H1 (cell line): Measurements from ENCODE around the gene KLHL3.

Experiments used
- EP300 ChIP-seq, 2 experiments: IDR thresholded peaks; 1 replicate in 1 of 2; 2 replicates in 1 of 2; pipeline ENCODE4 v1.6.1; 2011 to 2012; ENCODE audit warnings: low read depth in 2 of 2, low read length in 2 of 2, mild to moderate bottlenecking in 2 of 2, borderline replicate concordance in 1 of 2, inconsistent platforms in 1 of 2, moderate library complexity in 1 of 2
- EZH2 ChIP-seq: fragments of 200-600 bp; sonication (generic); IDR thresholded peaks from 2 replicates; pipeline ENCODE4 v1.7.1; 2012; ENCODE audit warnings: low read depth, mild to moderate bottlenecking, moderate library complexity, low read length, inconsistent platforms; ENCODE audit not compliant: severe bottlenecking
- GTF2F1 ChIP-seq: IDR thresholded peaks from 2 replicates; pipeline ENCODE4 v1.6.1; 2012; ENCODE audit warnings: low read depth, low read length, improper control_type of control experiment, borderline replicate concordance
- POLR2A ChIP-seq, 2 experiments: IDR thresholded peaks; 1 replicate in 1 of 2; 2 replicates in 1 of 2; pipeline ENCODE4 v1.6.1; 2011; ENCODE audit warnings: low read depth in 2 of 2, low read length in 2 of 2, mild to moderate bottlenecking in 2 of 2; ENCODE audit errors: control extremely low read depth in 1 of 2
- TF ChIP-seq, protein P1 (sequence below), 3 experiments: IDR thresholded peaks; 1 replicate in 2 of 3; 2 replicates in 1 of 3; pipeline versions ENCODE4 v1.5.1 to v1.6.1; 2011; ENCODE audit warnings: low read length in 3 of 3, mild to moderate bottlenecking in 3 of 3, inconsistent platforms in 2 of 3, low read depth in 1 of 3, moderate library complexity in 1 of 3; ENCODE audit not compliant: insufficient read depth in 1 of 3; ENCODE audit errors: control extremely low read depth in 1 of 3

DNA sequence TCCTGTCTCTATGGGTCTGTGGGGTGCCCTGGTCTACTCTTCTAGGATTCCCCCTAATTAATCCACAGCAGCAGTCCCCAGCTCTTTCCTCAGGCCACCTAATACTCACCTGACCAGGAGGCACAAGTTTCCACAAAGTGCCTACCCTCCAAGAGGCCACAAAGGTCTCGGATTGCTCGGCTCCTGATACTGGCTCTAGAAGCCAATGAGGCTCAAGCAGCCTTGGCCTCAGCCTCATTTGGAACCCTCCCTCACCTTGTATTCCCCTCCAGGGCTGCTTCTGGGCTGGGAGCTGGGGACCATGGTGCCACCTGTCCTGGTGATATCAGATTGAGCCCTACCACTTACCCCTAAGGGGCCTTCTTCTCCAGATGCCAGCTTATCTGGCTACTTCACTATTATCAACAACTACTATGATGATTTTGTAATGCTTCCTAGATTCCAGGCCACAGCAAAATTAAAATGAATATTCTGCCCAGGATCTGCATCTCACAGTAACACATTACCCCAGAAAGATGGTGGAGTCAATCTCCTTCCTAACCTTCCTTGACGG lies 133.1 kb downstream of the KLHL3 start:
- TF ChIP-seq EZH2 (no peak), POLR2A (IDR thresholded peaks at IDR 0.05; ENCODE audit: control extremely low read depth in 1 of 2, low read depth in 2 of 2, low read length in 2 of 2) (no peak), EP300 (IDR thresholded peaks at IDR 0.05; ENCODE audit: borderline replicate concordance in 1 of 2, low read depth in 2 of 2, low read length in 2 of 2) (no peak), GTF2F1 (no peak)
- TF ChIP-seq, protein P1, sequence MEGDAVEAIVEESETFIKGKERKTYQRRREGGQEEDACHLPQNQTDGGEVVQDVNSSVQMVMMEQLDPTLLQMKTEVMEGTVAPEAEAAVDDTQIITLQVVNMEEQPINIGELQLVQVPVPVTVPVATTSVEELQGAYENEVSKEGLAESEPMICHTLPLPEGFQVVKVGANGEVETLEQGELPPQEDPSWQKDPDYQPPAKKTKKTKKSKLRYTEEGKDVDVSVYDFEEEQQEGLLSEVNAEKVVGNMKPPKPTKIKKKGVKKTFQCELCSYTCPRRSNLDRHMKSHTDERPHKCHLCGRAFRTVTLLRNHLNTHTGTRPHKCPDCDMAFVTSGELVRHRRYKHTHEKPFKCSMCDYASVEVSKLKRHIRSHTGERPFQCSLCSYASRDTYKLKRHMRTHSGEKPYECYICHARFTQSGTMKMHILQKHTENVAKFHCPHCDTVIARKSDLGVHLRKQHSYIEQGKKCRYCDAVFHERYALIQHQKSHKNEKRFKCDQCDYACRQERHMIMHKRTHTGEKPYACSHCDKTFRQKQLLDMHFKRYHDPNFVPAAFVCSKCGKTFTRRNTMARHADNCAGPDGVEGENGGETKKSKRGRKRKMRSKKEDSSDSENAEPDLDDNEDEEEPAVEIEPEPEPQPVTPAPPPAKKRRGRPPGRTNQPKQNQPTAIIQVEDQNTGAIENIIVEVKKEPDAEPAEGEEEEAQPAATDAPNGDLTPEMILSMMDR (IDR thresholded peaks at IDR 0.05; ENCODE audit: control extremely low read depth in 1 of 3, insufficient read depth in 1 of 3, low read depth in 1 of 3, low read length in 3 of 3) = no peak
